ENCODE results near the gene IRX4. TPM values are rescaled to one million over a fixed set of nuclear protein-coding genes. Genes with fewer than 3 reads are reported as not detected.

IRX4 gene
- not detected in 2 replicates for total RNA-seq

DNA sequence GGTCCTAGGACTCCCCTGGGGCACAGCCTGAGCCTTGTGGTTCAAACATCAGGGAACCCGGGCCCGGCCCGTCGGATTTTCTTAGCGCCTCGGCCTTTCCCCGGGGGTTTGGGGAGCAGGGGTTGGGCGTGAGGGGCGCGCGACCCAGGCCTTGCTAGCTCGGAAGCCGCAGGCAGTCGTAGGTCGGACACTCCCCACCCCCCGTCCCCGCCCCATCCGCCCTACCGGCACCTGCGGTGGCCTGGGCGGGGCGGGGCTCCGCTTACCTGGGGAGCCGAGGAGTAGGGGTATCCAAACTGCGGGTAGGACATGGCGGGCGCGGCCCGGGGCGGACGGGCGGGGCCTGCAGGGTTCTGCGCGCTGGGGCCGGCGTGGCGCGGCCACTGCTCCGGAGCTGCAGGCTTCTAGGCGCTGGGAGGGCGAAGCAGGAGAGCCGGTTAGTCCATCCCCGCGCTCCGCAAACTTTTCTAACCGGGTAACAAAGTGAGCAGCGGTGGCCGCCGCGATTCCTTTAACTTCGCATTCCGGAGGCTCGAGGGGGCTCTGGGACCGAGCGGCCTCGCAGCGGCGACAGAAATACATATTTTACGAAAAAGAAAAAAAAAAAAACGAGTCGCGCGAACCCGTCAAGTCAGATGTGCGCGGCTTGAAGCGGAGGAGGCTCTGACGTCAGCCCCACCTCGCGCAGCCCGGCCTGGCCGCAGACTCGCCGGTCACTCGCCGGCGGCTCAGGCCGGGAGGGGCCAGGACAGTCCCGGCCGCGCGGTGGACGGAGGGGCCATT is at the start of gene IRX4:
Gene IRX4 (minus strand): TSS at position 589 of the 783 bp plus-strand sequence. CDS start 278 bp downstream, at position 311.

Other genes with a start within 250 kb of the IRX4 start
- 32.0 and 42.7 TPM in 2 replicates for gene MRPL36, start 83.1 kb downstream of the IRX4 start, total RNA-seq
- gene NDUFS6, start 81.5 kb downstream of the IRX4 start, total RNA-seq = 15.7 and 16.7 TPM in 2 replicates